HepG2 (cell line): ENCODE data around the gene LAPTM4A. TPM values are rescaled to one million over a fixed set of nuclear protein-coding genes. Genes with fewer than 3 reads are reported as not detected.
A peak's percentile ranks its signal among the peaks of the same experiment; 100 is the strongest.

Experiments
- BCL3 ChIP-seq: sonication (generic); formaldehyde crosslinking; IDR thresholded peaks from 2 replicates; pipeline ENCODE4 v1.5.1; 2020; ENCODE audit warnings: mild to moderate bottlenecking, missing genetic modification reagents, moderate library complexity
- ESRRA ChIP-seq: sonication (generic); formaldehyde crosslinking; IDR thresholded peaks from 2 replicates; pipeline ENCODE4 v1.5.1; 2020; ENCODE audit warnings: mild to moderate bottlenecking, low read depth, missing genetic modification reagents
- FOXP4 ChIP-seq: sonication (generic); formaldehyde crosslinking; IDR thresholded peaks from 2 replicates; pipeline ENCODE4 v1.4.0; 2020; ENCODE audit warnings: missing genetic modification reagents
- HDAC1 ChIP-seq: sonication (generic); formaldehyde crosslinking; IDR thresholded peaks from 2 replicates; pipeline ENCODE4 v1.5.1; 2020; ENCODE audit warnings: mild to moderate bottlenecking, missing genetic modification reagents
- KDM2A ChIP-seq: sonication (generic); formaldehyde crosslinking; IDR thresholded peaks from 2 replicates; pipeline ENCODE4 v1.4.0; 2020; ENCODE audit warnings: low read depth, missing genetic modification reagents, borderline replicate concordance
- LCORL ChIP-seq, 2 experiments: fragments of 450-650 bp in 1 of 2; sonication (generic) in 1 of 2; formaldehyde crosslinking in 1 of 2; IDR thresholded peaks; 2 replicates each; pipeline versions ENCODE4 v1.5.0 to v1.6.1; 2017 to 2020; ENCODE audit warnings: antibody characterized with exemption in 1 of 2, missing genetic modification reagents in 1 of 2
- SKI ChIP-seq: fragments of 450-650 bp; IDR thresholded peaks from one replicate; pipeline ENCODE4 v1.6.1; 2018; ENCODE audit warnings: mild to moderate bottlenecking; ENCODE audit not compliant: partially characterized antibody
- TRIM24 ChIP-seq: sonication (generic); formaldehyde crosslinking; IDR thresholded peaks from 2 replicates; pipeline ENCODE4 v1.8.0; 2022; ENCODE audit warnings: mild to moderate bottlenecking, missing genetic modification reagents
- ZNF24 ChIP-seq: fragments of 450-650 bp; IDR thresholded peaks from 2 replicates; pipeline ENCODE4 v1.6.1; 2017; ENCODE audit warnings: antibody characterized with exemption, mild to moderate bottlenecking
- ZNF274 ChIP-seq: sonication (generic); formaldehyde crosslinking; IDR thresholded peaks from 2 replicates; pipeline ENCODE4 v1.5.1; 2020; ENCODE audit warnings: mild to moderate bottlenecking, missing genetic modification reagents
- ZNF292 ChIP-seq: sonication (generic); formaldehyde crosslinking; IDR thresholded peaks from 2 replicates; pipeline ENCODE4 v1.8.1; 2022; ENCODE audit warnings: mild to moderate bottlenecking, low read depth, missing genetic modification reagents, borderline replicate concordance
- ZNF567 ChIP-seq: sonication (generic); formaldehyde crosslinking; IDR thresholded peaks from 2 replicates; pipeline ENCODE4 v1.8.1; 2023; ENCODE audit warnings: mild to moderate bottlenecking, missing genetic modification reagents, borderline replicate concordance
- ZNF891 ChIP-seq: sonication (generic); formaldehyde crosslinking; IDR thresholded peaks from 2 replicates; pipeline ENCODE4 v1.5.0; 2020; ENCODE audit warnings: mild to moderate bottlenecking, missing genetic modification reagents
- ZSCAN29 ChIP-seq: sonication (generic); formaldehyde crosslinking; conservative IDR thresholded peaks from 2 replicates; pipeline ENCODE4 v1.4.0; 2020; ENCODE audit warnings: mild to moderate bottlenecking, missing genetic modification reagents
- polyA plus RNA-seq, 8 experiments: library from polyadenylated mRNA; depleted of rRNA in 3 of 8; stranded (reverse) in 7 of 8; unstranded in 1 of 8; fragments of >200 nt; fragmentation: Illumina TruSeq in 4 of 8; extraction: Trizol in 4 of 8; gene quantifications; 2 replicates each; pipeline versions ENCODE4 v1.2.1 to v1.2.3, GENCODE V29; 2011 to 2016; ENCODE audit warnings: low read depth in 4 of 8, missing spikeins in 1 of 8, mixed read lengths in 1 of 8; ENCODE audit not compliant: insufficient read depth in 1 of 8
- total RNA-seq, 5 experiments: library from RNA; depleted of rRNA; stranded (reverse); fragments of >200 nt; fragmentation: Illumina TruSeq; extraction: Trizol; gene quantifications; 2 replicates each; pipeline ENCODE4 v1.2.3, GENCODE V29; 2016; ENCODE audit warnings: low read depth in 1 of 5
- TF ChIP-seq, protein P1 (sequence below): fragments of 450-650 bp; IDR thresholded peaks from 2 replicates; pipeline ENCODE4 v1.6.1; 2017; ENCODE audit warnings: mild to moderate bottlenecking
- TF ChIP-seq, protein P2 (sequence below): sonication (generic); formaldehyde crosslinking; IDR thresholded peaks from 2 replicates; pipeline ENCODE4 v1.4.0; 2020; ENCODE audit warnings: missing genetic modification reagents, mild to moderate bottlenecking, borderline replicate concordance
- TF ChIP-seq, protein P3 (sequence below): sonication (generic); formaldehyde crosslinking; IDR thresholded peaks from 2 replicates; pipeline ENCODE4 v1.5.0; 2020; ENCODE audit warnings: missing genetic modification reagents

LAPTM4A gene
- total and polyA plus RNA-seq, 2 of the 13 experiments (the other 11 are each of a cell fraction or from before 2014, with no cell fraction given): 116 to 558 TPM

- TF ChIP-seq BCL3 (CRISPR knock-in tag) (no peak), ZNF891 (CRISPR knock-in tag) (no peak), TRIM24 (CRISPR knock-in tag) (no peak), ZNF274 (CRISPR knock-in tag) (peak; percentile 63; the same call in 1 of the 2 replicates), ZSCAN29 (CRISPR knock-in tag) (0 out of 2 replicates have a peak, but pooled peaks have one; percentile 46), SKI (no peak), LCORL (IDR thresholded peaks at IDR 0.05) (peak; percentile 99), LCORL (CRISPR knock-in tag; IDR thresholded peaks at IDR 0.05) (peak; percentile 92), ZNF292 (peak; percentile 79), ZNF24 (0 out of 2 replicates have a peak, but pooled peaks have one; percentile 27), FOXP4 (CRISPR knock-in tag) (peak; percentile 59; the same call in 1 of the 2 replicates), ESRRA (CRISPR knock-in tag) (no peak), ZNF567 (peak; percentile 76; the same call in 1 of the 2 replicates), HDAC1 (CRISPR knock-in tag) (no peak), KDM2A (CRISPR knock-in tag) (peak; percentile 38; the same call in 1 of the 2 replicates)
- TF ChIP-seq, protein P1, sequence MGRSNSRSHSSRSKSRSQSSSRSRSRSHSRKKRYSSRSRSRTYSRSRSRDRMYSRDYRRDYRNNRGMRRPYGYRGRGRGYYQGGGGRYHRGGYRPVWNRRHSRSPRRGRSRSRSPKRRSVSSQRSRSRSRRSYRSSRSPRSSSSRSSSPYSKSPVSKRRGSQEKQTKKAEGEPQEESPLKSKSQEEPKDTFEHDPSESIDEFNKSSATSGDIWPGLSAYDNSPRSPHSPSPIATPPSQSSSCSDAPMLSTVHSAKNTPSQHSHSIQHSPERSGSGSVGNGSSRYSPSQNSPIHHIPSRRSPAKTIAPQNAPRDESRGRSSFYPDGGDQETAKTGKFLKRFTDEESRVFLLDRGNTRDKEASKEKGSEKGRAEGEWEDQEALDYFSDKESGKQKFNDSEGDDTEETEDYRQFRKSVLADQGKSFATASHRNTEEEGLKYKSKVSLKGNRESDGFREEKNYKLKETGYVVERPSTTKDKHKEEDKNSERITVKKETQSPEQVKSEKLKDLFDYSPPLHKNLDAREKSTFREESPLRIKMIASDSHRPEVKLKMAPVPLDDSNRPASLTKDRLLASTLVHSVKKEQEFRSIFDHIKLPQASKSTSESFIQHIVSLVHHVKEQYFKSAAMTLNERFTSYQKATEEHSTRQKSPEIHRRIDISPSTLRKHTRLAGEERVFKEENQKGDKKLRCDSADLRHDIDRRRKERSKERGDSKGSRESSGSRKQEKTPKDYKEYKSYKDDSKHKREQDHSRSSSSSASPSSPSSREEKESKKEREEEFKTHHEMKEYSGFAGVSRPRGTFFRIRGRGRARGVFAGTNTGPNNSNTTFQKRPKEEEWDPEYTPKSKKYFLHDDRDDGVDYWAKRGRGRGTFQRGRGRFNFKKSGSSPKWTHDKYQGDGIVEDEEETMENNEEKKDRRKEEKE: no peak
- TF ChIP-seq, protein P2, sequence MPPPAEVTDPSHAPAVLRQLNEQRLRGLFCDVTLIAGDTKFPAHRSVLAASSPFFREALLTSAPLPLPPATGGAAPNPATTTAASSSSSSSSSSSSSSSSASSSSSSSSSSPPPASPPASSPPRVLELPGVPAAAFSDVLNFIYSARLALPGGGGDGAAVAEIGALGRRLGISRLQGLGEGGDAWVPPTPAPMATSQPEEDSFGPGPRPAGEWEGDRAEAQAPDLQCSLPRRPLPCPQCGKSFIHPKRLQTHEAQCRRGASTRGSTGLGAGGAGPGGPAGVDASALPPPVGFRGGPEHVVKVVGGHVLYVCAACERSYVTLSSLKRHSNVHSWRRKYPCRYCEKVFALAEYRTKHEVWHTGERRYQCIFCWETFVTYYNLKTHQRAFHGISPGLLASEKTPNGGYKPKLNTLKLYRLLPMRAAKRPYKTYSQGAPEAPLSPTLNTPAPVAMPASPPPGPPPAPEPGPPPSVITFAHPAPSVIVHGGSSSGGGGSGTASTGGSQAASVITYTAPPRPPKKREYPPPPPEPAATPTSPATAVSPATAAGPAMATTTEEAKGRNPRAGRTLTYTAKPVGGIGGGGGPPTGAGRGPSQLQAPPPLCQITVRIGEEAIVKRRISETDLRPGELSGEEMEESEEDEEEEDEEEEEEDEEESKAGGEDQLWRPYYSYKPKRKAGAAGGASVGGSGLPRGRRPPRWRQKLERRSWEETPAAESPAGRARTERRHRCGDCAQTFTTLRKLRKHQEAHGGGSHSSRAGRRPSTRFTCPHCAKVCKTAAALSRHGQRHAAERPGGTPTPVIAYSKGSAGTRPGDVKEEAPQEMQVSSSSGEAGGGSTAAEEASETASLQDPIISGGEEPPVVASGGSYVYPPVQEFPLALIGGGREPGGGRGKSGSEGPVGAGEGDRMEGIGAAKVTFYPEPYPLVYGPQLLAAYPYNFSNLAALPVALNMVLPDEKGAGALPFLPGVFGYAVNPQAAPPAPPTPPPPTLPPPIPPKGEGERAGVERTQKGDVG (CRISPR knock-in tag): peak; percentile 67; the same call in 1 of the 2 replicates
- TF ChIP-seq, protein P3, sequence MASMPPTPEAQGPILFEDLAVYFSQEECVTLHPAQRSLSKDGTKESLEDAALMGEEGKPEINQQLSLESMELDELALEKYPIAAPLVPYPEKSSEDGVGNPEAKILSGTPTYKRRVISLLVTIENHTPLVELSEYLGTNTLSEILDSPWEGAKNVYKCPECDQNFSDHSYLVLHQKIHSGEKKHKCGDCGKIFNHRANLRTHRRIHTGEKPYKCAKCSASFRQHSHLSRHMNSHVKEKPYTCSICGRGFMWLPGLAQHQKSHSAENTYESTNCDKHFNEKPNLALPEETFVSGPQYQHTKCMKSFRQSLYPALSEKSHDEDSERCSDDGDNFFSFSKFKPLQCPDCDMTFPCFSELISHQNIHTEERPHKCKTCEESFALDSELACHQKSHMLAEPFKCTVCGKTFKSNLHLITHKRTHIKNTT: no peak
Measured at GRCh38 chr2:20065885-20066602, 14.6 kb upstream of the LAPTM4A start (continued).
